H9 (cell line): ENCODE measurements around the gene OCRL. TPM values are rescaled to one million over a fixed set of nuclear protein-coding genes. Genes with fewer than 3 reads are reported as not detected.
A peak's percentile ranks its signal among the peaks of the same experiment; 100 is the strongest.

Source experiments
- DNase-seq: peaks from one replicate; pipeline ENCODE4 v3.0.0-alpha.2; 2017
- H2AFZ ChIP-seq: one replicate; pipeline ENCODE4 v1.6.1; 2013; ENCODE audit warnings: mild to moderate bottlenecking, low read length, control low read depth, moderate library complexity
- H2AK5ac ChIP-seq: 2 replicates; pipeline ENCODE4 v1.6.1; 2013; ENCODE audit warnings: low read length, control low read depth, mixed read lengths; ENCODE audit not compliant: insufficient read length
- H2BK120ac ChIP-seq: one replicate; pipeline ENCODE4 v1.6.1; 2013; ENCODE audit warnings: low read depth, mild to moderate bottlenecking, low read length, control low read depth, inconsistent platforms; ENCODE audit not compliant: poor library complexity, severe bottlenecking
- H2BK12ac ChIP-seq: 2 replicates; pipeline ENCODE4 v1.6.1; 2013; ENCODE audit warnings: low read length, control low read depth, mixed read lengths, low read depth; ENCODE audit not compliant: insufficient read length
- H2BK15ac ChIP-seq: 2 replicates; pipeline ENCODE4 v1.6.1; 2013; ENCODE audit warnings: low read depth, low read length, control low read depth
- H2BK20ac ChIP-seq: one replicate; pipeline ENCODE4 v1.6.1; 2013; ENCODE audit warnings: low read depth, mild to moderate bottlenecking, low read length, control low read depth, inconsistent platforms; ENCODE audit not compliant: poor library complexity, severe bottlenecking
- H2BK5ac ChIP-seq: 2 replicates; pipeline ENCODE4 v1.6.1; 2013; ENCODE audit warnings: low read length, control low read depth, mixed read lengths; ENCODE audit not compliant: insufficient read length
- H3K14ac ChIP-seq: 2 replicates; pipeline ENCODE4 v1.6.1; 2013; ENCODE audit warnings: low read length, control low read depth; ENCODE audit not compliant: insufficient read depth
- H3K18ac ChIP-seq: 2 replicates; pipeline ENCODE4 v1.6.1; 2013; ENCODE audit warnings: low read depth, mild to moderate bottlenecking, mixed read lengths, low read length, control low read depth; ENCODE audit not compliant: insufficient read length
- H3K23ac ChIP-seq: 2 replicates; pipeline ENCODE4 v1.6.1; 2013; ENCODE audit warnings: low read length, control low read depth, mixed read lengths, low read depth; ENCODE audit not compliant: insufficient read length
- H3K23me2 ChIP-seq: 2 replicates; pipeline ENCODE4 v1.6.1; 2013; ENCODE audit warnings: low read depth, mild to moderate bottlenecking, mixed read lengths, low read length, control low read depth; ENCODE audit not compliant: insufficient read length, poor library complexity, severe bottlenecking
- H3K27ac ChIP-seq: 2 replicates; pipeline ENCODE4 v1.5.1; 2013; ENCODE audit warnings: low read length, control low read depth, mixed read lengths, low read depth; ENCODE audit not compliant: insufficient read length
- H3K27me3 ChIP-seq: 2 replicates; pipeline ENCODE4 v1.6.1; 2013; ENCODE audit warnings: low read length, control low read depth, inconsistent platforms; ENCODE audit not compliant: insufficient read depth
- H3K4ac ChIP-seq: 2 replicates; pipeline ENCODE4 v1.6.1; 2013; ENCODE audit warnings: low read depth, mild to moderate bottlenecking, control low read depth, inconsistent platforms, low read length, moderate library complexity
- H3K4me1 ChIP-seq: 2 replicates; pipeline ENCODE4 v1.6.1; 2013; ENCODE audit warnings: low read length, control low read depth, inconsistent platforms; ENCODE audit not compliant: insufficient read depth
- H3K4me2 ChIP-seq: 2 replicates; pipeline ENCODE4 v1.6.1; 2013; ENCODE audit warnings: low read length, control low read depth, mixed read lengths; ENCODE audit not compliant: insufficient read length, insufficient read depth
- H3K56ac ChIP-seq: 2 replicates; pipeline ENCODE4 v1.6.1; 2013; ENCODE audit warnings: low read depth, mild to moderate bottlenecking, mixed read lengths, low read length, control low read depth; ENCODE audit not compliant: insufficient read length
- H3K79me1 ChIP-seq: 2 replicates; pipeline ENCODE4 v1.6.1; 2013; ENCODE audit warnings: low read depth, mild to moderate bottlenecking, moderate library complexity, low read length, control low read depth, inconsistent platforms; ENCODE audit not compliant: insufficient read depth, poor library complexity, severe bottlenecking
- H3K79me2 ChIP-seq: 2 replicates; pipeline ENCODE4 v1.6.1; 2013; ENCODE audit warnings: low read length, control low read depth, inconsistent platforms; ENCODE audit not compliant: insufficient read depth
- H3K9ac ChIP-seq: 2 replicates; pipeline ENCODE4 v1.6.1; 2013; ENCODE audit warnings: low read length, control low read depth, mixed read lengths; ENCODE audit not compliant: insufficient read length; ENCODE audit errors: extremely low read depth
- H3K9me3 ChIP-seq: one replicate; pipeline ENCODE4 v1.6.1; 2013; ENCODE audit warnings: low read depth, low read length, inconsistent platforms; ENCODE audit not compliant: control insufficient read depth
- H3T11ph ChIP-seq: one replicate; pipeline ENCODE4 v1.6.1; 2013; ENCODE audit warnings: mild to moderate bottlenecking, low read length, control low read depth, inconsistent platforms
- H4K20me1 ChIP-seq: one replicate; pipeline ENCODE4 v1.6.1; 2013; ENCODE audit not compliant: control insufficient read depth, insufficient read length, insufficient read depth
- H4K5ac ChIP-seq: 2 replicates; pipeline ENCODE4 v1.6.1; 2013; ENCODE audit warnings: low read depth, mild to moderate bottlenecking, mixed read lengths, low read length, control low read depth; ENCODE audit not compliant: insufficient read length
- H4K8ac ChIP-seq: replicated peaks from 2 replicates; pipeline ENCODE4 v1.6.1; 2013; ENCODE audit warnings: low read length, control low read depth, mixed read lengths, low read depth; ENCODE audit not compliant: insufficient read length
- H4K91ac ChIP-seq: 2 replicates; pipeline ENCODE4 v1.6.1; 2013; ENCODE audit warnings: low read depth, mild to moderate bottlenecking, moderate library complexity, mixed read lengths, low read length, control low read depth; ENCODE audit not compliant: insufficient read length
- H3K27ac Mint-ChIP-seq, 3 experiments: 2 replicates in 2 of 3; 3 replicates in 1 of 3; pipeline ENCODE4 v1.8.0; 2020 to 2021; ENCODE audit warnings: mixed read lengths in 3 of 3, mild to moderate bottlenecking in 1 of 3, moderate library complexity in 1 of 3
- H3K27me3 Mint-ChIP-seq: 2 replicates; pipeline ENCODE4 v1.8.0; 2021; ENCODE audit warnings: low read depth, mild to moderate bottlenecking, moderate library complexity, mixed read lengths
- H3K36me3 Mint-ChIP-seq, 3 experiments: 2 replicates in 2 of 3; 3 replicates in 1 of 3; pipeline ENCODE4 v1.8.0; 2020 to 2021; ENCODE audit warnings: low read depth in 3 of 3, mixed read lengths in 3 of 3; ENCODE audit not compliant: insufficient read depth in 1 of 3
- H3K4me1 Mint-ChIP-seq, 2 experiments: 2 replicates each; pipeline ENCODE4 v1.8.0; 2020; ENCODE audit warnings: mixed read lengths in 2 of 2
- H3K4me3 Mint-ChIP-seq, 2 experiments: 2 replicates in 1 of 2; 3 replicates in 1 of 2; pipeline ENCODE4 v1.8.0; 2020 to 2021; ENCODE audit warnings: mild to moderate bottlenecking in 2 of 2, mixed read lengths in 2 of 2, moderate library complexity in 1 of 2
- H3K9me3 Mint-ChIP-seq, 2 experiments: 2 replicates in 1 of 2; 3 replicates in 1 of 2; pipeline ENCODE4 v1.8.0; 2020; ENCODE audit warnings: mild to moderate bottlenecking in 2 of 2, mixed read lengths in 2 of 2, moderate library complexity in 1 of 2
- CTCF ChIP-seq: fragments of 200-600 bp; sonication (generic); conservative IDR thresholded peaks from 3 replicates; pipeline ENCODE4 v1.8.0; 2021; ENCODE audit warnings: antibody characterized with exemption, mild to moderate bottlenecking
- WGBS: extraction: QIAGEN DNeasy Blood & Tissue Kit; methylation state at CpG from one replicate; pipeline ENCODE4 v1.1.7; 2013; ENCODE audit warnings: missing lambda C conversion rate, low lambda C conversion rate, mixed read lengths; ENCODE audit not compliant: insufficient read length; ENCODE audit errors: extremely low coverage; 5-methylcytosine and 5-hydroxymethylcytosine counted together
- total RNA-seq: library from RNA; stranded (reverse); gene quantifications from 2 replicates; pipeline ENCODE4 v1.2.1, GENCODE V29; 2021

OCRL gene
- total RNA-seq, 1 experiment from 2014 or later, result 31.4 TPM

GRCh38 chrX:129524250-129524850 lies 15.7 kb upstream of the OCRL start:
- no peak overlapping the region for H2BK15ac ChIP-seq
- Mint-ChIP-seq H3K9me3 (no peaks in the 10 kb centered on the region), H3K27me3 (peaks cover 5% of the 10 kb centered on the region; the same call in 1 of the 2 replicates), H3K36me3 (peaks cover 0 to 5% (median 0%) of the 10 kb centered on the region in 3 experiments; a peak in 3 of 7 replicates), H3K27ac (peak overlapping the region in 1 of 3 experiments; percentile 96; a peak in 3 of 7 replicates), H3K4me3 (peak overlapping the region; percentile 85 to 94), H3K4me1 (peaks cover 10 to 18% of the 10 kb centered on the region in 2 experiments)
- H3K56ac ChIP-seq, result no peak overlapping the region
- H2AK5ac ChIP-seq, result no peak overlapping the region
- H3K27me3 ChIP-seq, result no peaks in the 10 kb centered on the region
- H3K4me2 ChIP-seq, result no peak overlapping the region
- H3K14ac ChIP-seq, result no peak overlapping the region
- no peak overlapping the region for H2BK120ac ChIP-seq
- no peak overlapping the region for H4K5ac ChIP-seq
- no peak overlapping the region for H3K9ac ChIP-seq
- no peak overlapping the region for H3K27ac ChIP-seq
- no peak overlapping the region for H3K23ac ChIP-seq
- no peaks in the 10 kb centered on the region for H3K9me3 ChIP-seq
- no peak overlapping the region for H3K4ac ChIP-seq
- H3K4me1 ChIP-seq, result no peaks in the 10 kb centered on the region
- H4K8ac ChIP-seq, result no peak overlapping the region
- H3K79me2 ChIP-seq, result peaks cover 9% of the 10 kb centered on the region; the same call in 1 of the 2 replicates
- H2AFZ ChIP-seq, result no peak overlapping the region
- no peak overlapping the region for H3T11ph ChIP-seq
- no peak overlapping the region for H2BK12ac ChIP-seq
- no peaks in the 10 kb centered on the region for H3K23me2 ChIP-seq
- peak overlapping the region; percentile 11 for H2BK20ac ChIP-seq
- no peaks in the 10 kb centered on the region for H4K20me1 ChIP-seq
- no peak overlapping the region for H2BK5ac ChIP-seq
- H3K18ac ChIP-seq, result no peak overlapping the region
- no peak for TF ChIP-seq CTCF
- no peaks in the 10 kb centered on the region for H3K79me1 ChIP-seq
- DNase-seq, result no peak
- no CpG with 5 or more reads among the region's 3 CpGs for WGBS
- H4K91ac ChIP-seq, result no peak overlapping the region
